GM12891 (cell line): ENCODE measurements around the gene ANO2.

ENCODE experiments used
- PAX5 ChIP-seq: IDR thresholded peaks from 2 replicates; pipeline ENCODE4 v1.6.1; 2011; ENCODE audit warnings: low read length, moderate library complexity, mild to moderate bottlenecking; ENCODE audit not compliant: insufficient read depth, severe bottlenecking
- POLR2A ChIP-seq: IDR thresholded peaks from 2 replicates; pipeline ENCODE4 v1.6.1; 2011; ENCODE audit warnings: low read depth, low read length, control low read depth
- POLR2AphosphoS5 ChIP-seq: IDR thresholded peaks from 2 replicates; pipeline ENCODE4 v1.6.1; 2011; ENCODE audit warnings: low read depth, low read length, control low read depth
- POU2F2 ChIP-seq: IDR thresholded peaks from 2 replicates; pipeline ENCODE4 v1.6.1; 2011; ENCODE audit warnings: low read depth, mild to moderate bottlenecking, control low read depth, low read length, moderate library complexity
- SPI1 ChIP-seq: IDR thresholded peaks from 2 replicates; pipeline ENCODE4 v1.6.1; 2011; ENCODE audit warnings: low read depth, low read length, control low read depth
- TAF1 ChIP-seq: IDR thresholded peaks from 2 replicates; pipeline ENCODE4 v1.6.1; 2011; ENCODE audit warnings: low read depth, low read length, control low read depth

DNA sequence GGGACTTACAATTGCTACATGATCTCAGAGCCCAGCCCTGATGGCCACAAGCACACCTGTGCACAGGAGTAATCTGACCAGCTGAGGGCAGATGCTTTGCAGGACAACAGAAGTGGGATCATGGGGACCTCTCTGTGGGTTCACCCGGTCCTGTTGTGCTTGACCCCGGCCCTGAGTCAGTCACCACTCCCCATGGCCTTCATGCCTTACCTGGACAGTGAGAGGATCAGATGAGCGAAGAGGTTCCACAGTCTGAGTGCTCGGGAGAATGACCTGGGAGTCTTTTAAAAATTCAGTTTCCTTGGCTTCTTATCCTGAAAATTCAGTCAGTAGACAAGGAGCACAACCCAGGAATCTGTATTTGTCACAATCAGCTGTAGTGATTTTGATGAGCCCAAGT lies 425.0 kb downstream of the ANO2 start:
- no peak for TF ChIP-seq POLR2A
- no peak for TF ChIP-seq POU2F2
- no peak for TF ChIP-seq POLR2AphosphoS5
- no peak for TF ChIP-seq SPI1
- TF ChIP-seq TAF1 = no peak
- no peak for TF ChIP-seq PAX5
